SHP77 treated with DMSO at 0.1 percent for 48 hours (cell line): ENCODE data around the gene AKNA.
A peak's percentile ranks its signal among the peaks of the same experiment; 100 is the strongest.

Experiments used
- DNase-seq: peaks from one replicate; lab custom pipeline; 2025; lab: John Stamatoyannopoulos, UW

Gene AKNA

DNA sequence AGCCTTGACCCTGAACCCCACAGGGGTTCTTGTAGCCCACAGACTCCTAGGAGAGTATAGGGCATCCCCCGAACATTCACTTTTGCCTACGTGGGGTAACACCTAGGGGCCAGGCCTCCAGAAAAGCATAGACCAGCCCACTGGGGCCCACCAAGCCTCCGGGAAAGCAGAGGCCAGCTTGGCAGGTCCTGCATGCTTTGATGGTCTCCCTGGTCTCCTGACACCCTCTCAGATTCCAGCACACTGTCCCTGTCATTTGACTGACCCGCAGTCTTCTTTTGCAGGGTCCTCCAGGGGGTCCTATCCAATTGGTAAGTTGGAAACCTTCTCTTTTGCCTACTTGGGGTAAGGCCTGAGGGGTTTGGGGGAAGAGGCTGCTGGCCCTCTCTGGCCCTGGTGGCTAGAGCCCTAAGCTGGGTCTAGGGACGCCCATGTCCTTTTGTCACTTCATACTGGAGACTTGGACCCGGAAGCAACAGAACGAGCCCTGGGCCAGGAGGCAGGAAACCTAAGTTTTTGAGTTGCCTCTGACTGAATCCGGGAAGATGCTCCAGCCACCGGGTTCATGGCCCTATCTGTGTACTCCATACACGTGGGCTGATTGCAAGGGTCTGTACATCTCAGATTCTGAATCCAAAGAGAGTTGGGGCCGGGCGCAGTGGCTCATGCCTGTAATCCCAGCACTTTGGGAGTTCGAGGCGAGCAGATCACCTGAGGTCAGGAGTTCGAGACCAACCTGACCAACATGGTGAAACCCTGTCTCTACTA, 85.8 kb downstream of the AKNA start:
- DNase-seq = no peak

DNA sequence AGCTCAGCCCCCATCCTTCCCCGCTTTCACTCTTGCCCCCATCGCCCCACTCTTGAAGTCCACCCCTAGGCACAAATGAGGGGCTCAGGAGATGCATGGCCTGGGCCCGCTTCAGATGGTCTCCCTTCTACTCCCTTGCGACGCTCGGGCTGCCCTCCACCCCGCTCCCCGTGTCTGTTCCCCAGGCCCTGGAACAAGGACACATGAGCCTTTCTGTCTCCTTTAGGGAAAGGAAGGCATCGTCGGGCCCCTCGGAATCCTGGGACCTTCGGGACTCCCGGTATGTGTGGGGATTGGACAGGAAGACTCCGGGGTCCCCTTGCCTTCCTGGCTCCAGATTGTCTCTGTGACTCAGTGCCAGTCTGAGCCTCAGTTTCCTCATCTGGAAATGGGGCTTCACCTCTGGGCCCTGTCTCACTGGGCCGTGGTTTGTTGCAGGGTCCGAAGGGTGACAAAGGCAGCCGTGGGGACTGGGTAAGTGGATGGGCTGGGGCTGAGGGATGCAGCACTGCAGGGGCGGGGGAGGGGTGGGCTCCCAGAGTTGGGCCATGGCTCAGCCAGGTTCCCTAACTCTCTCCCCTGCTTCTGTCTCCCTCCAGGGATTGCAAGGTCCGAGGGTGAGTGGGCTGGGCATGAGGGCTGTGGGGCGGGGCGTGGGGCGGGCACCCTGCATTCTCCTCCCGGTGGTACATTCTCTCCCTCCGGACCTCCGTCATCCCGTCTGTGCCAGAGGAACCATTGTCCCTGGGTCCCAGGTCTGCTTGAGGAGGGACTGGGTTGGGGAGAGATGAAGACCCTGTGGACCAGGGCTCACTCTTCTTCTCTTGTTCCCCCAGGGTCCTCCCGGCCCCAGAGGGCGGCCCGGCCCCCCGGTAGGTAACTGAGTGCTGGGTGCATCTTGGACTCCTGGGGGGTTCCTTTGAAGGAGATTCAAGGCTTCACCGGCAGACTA, 86.7 kb downstream of the AKNA start:
- no peak for DNase-seq

DNA sequence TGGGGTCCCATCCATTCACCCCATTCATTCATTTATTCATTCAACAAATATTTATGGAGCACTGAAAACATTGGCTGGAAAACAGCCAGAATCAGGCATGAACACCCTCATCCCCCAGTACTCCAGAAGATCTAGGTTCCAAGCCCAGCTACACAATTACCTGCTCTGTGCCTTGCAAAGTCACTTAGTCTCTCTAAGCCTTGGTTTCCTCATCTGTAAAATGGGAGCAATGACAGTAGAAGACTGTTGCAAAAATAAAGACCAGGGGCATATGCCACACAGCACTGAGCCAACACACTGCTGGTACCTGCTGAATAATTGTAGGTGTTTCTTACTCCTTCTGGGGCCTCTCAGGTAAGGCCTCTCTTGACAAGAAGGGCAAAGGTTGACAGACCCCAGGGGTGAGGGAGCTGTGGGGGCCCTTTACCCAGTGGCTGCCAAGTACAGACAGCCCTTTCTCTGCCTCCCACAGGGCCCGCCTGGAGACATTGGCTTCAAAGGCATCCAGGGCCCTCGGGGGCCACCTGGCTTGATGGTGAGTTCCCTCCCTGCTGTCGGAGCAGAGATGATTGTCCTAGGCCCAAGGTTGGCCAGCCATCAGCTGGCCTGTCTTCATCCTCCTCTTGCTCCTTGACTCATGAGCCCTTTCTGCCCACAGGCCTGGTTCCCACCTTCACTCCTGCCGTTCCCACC, 87.5 kb downstream of the AKNA start:
- DNase-seq = no peak

DNA sequence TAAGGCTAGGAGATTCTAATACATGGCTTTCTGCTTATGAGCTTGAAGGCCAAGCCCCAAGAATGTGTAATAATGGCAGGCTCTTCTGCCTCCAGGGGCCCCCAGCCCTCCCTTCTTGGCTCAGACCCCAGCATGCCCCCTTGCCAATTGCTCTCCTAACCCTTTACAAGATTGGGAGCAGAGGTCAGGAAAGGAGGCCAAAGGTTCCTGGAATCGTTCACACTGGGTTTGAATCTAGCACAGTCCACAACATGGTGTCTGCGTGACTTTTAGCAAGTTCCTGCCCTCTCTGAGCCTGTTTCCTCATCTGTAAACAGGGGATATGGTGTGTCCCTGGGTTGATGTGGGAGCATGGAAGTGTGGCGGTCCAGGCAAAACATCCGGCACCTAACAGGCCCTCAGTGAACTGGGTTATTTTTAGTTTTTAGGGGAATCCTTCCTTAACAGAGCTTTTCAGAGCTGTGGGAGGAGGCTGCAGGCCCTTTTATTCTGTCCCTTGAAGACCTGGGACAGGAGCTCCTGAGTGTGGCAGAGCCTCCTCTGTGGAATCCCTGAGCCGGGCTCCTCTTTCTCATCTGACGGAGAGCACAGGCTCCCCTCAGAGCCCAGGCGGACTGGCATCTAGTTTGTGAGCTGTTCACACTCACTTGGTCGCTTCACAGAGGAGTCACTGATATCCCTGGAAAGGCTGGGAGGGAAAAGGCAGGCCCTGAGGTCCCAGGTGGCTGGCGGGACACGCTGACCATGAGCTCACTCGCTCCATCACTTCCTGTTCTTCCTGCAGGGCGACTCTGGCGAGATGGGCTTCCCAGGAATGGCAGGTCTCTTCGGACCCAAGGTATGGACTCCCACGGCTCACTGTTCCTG, 88.3 kb downstream of the AKNA start:
- no peak for DNase-seq

DNA sequence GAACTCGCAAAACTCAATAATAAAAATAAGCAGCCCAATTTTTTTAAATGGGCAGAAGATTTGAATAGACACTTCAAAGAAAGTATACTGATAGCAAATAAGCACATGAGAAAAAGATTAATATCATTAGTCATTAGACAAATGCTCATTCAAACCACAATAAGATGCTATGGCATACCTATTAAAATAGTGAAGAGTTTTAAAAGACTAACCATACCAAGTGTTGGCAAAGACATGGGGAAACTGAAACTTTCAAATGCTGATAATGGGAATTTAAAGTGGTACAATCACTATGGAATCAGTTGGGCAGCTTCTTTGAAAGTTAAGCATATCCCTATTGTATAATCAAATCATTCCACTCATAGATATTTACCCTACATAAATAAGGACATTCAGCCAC, 91.4 kb downstream of the AKNA start:
- no peak for DNase-seq

DNA sequence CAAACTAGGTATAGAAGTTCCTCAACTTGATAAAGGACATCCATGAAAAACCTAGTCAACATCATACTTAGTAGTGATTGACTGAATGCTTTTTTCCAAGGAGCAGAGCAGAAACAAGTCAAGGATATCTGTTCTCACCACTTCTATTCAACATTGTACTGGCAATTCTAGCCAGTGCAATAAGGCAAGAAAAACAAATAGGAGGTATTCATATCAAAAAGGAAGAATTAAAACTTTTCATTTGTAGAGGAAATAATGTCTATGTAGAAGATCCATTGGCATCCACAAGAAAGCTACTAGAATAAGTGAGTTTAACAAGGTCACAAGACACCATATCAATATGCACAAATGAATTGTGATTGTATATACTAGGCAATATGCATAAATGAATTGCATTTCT, 93.1 kb downstream of the AKNA start:
- DNase-seq = no peak

DNA sequence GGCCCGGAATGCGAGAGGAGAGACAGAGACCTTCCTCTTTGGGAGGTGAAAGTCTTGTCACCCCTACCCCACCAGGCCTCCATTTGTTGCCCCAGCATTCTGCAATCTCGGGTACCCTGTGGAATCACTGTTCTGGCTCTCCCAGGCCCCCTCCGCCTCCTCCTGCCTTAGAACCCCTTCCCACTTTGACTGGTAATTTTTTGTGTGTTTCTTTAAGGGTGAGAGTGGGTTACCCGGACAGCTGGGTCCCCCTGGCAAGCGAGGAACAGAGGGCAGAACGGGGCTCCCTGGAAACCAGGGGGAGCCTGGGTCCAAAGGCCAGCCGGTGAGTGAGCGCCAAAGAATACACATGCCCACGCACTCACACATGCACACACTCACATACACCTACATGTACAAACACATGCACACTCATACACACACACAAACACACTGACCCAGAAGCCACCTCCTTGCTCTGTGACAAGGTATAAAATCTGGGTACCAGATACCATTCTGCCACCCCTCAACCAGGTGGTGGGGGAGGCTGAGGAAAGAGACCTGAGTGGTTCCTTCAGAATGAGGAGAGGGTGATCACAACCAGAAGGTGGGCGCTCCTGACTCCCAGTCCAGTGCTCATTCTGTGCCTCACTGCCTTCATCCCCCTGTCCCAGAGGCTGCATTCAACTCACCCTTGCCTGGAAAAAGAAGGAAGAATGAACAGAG, 95.7 kb downstream of the AKNA start:
- DNase-seq = no peak

DNA sequence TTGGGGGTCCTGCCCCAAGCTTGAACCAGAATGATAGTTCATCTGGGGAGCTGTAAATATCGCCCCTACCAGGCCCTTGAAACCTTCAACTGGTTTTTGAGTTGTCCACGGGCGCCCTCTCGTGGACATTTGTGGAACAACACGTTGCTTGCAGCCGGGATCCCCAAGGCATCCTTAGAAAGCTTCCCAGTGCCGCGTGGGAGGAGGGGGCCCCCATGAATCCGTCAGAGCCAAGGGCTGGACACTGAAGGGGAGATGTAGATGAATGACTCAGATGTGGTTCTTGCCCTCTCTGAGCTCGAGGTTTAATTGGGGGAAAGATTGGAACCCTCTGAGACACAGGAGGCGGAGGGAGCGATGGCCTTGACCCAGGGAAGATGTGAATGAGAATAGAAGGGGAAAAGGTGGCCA, 96.7 kb downstream of the AKNA start:
- DNase-seq = peak; percentile 12

DNA sequence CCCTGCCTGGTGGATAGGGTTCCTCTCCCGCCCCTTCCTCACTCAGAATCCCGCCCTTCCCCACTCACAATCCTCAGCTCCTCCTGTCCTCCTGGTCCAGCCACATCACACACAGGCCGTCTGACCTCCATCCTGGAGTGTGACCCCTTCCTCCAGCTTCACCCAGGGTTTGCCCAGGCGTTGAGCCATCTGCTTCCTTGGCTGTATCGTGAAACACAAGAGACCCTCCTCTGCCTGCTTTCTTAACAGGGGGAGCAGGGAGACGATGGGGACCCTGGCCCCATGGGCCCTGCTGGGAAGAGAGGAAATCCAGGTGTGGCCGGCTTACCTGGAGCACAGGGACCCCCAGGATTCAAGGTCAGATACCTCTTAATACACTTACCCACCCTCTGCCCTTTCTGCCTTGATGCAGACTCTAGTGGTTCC, 97.2 kb downstream of the AKNA start:
- no peak for DNase-seq

DNA sequence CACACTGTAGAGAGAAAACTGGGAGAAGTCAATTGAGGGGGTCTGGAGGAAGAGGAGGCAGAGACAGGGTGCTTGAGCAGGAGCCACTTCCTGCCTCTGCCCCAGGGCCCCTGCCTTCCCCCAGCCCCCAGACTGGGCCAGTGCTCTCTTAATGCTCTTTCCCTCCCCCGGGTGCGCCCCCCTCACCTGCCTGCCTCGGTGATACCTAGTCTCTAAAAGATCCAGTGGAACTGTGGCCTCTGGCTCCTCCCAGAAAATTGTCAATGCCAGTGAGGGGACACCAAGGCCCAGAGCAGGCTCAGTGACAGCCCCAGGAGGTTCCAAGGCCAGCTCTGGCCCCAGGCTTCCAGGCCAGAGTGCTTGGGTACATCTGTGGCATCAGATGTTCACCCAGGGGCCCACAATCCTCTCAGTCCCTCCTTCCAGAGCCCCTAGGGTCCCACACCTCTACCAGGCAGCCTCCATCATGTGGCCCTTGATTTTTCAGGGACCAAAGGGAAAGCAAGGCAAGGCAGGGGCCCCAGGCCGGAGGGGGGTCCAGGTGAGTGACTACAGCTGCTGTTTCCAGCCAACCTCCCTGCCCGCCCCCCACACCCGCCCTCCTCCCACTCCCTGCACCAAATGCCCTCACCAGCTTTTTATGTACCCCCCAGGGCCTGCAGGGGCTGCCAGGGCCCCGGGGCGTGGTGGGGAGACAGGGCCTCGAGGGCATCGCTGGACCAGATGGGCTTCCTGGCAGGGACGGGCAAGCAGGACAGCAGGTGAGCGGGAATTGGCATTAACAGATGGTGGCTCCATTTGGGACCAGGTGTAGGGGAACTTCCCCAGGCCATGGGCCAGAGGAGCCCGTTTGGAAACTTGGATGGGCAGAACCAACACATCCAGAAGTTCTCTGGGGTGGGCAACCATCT, 98.0 kb downstream of the AKNA start:
- no peak for DNase-seq

DNA sequence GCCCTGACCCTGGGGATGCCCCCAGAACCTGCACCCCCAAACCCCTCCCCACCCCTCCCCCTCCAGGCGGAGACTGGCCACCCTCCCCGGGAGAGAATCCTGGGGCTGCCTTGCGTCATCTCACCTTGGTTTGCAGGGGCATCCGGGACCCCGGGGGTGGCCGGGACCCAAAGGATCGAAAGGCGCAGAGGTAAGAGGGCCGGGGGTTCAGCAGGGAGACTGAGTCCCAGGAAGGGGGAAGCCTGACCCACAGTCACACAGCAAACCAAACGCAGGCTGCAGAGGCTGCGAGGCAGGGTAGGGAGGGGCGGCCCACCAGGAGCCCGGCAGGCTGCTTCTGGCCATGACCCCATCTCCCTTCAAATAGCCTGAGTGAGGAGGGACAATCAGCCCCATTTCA, 98.7 kb downstream of the AKNA start:
- DNase-seq = no peak

DNA sequence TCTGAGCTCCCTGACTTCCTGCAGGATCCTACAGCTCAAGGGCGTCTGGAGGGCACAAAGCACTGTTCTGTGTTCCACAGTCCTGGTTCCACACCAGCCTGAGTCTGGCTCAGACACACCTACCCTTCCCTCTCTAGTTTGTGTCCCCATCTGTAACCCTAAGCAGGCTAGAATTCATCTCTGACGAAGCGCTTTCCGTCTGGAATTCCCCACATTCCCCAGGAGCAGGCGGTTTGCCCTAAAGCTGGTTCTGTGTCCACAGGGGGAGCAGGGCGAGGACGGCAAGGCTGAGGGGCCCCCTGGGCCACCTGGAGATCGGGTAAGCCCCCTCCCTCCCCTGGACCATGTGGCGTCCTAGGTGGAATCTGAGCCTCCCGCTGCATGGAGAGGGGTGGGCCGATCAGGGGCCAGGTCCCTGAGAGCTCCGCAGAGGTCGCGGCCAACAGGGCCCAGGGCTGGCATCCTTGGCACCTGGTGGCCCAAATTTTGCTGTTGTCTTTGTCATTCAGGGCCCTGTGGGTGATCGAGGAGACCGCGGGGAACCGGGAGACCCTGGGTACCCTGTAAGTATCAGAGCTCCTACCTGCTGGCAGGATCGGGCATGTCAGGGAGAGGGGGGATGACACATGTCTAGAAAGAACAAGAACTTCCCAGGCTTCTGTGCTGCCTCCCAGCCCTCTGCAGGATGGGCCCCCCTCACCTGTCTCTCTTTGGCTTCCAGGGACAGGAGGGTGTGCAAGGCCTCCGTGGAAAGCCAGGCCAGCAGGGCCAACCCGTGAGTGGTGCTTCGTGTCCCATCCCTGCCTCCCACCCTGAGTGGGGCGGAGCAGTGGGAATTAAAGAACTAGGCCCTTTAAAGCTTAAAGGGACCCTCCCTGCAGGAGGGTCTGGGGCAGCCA, 99.3 kb downstream of the AKNA start:
- no peak for DNase-seq

DNA sequence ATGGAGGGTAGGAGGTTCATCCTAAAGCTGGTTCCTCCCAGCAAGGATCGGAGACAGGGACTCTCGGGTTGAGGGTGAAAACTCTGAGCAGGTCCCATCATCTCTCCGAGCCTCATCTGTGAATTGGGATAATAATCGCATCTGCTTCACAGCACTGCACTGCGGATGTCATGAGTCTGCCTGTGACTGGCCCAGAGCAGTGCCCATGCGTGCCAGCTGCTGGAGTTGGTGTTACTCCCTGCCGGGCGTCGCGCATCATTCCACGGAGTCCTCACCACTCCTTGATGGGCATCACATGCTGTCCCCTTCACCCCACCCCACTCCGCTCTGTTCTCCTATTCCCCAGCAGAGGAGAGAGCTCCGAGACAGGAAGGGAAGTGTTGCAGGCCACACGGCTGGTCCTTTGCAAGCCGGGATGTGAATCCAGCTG, 100.0 kb downstream of the AKNA start:
- DNase-seq = no peak

DNA sequence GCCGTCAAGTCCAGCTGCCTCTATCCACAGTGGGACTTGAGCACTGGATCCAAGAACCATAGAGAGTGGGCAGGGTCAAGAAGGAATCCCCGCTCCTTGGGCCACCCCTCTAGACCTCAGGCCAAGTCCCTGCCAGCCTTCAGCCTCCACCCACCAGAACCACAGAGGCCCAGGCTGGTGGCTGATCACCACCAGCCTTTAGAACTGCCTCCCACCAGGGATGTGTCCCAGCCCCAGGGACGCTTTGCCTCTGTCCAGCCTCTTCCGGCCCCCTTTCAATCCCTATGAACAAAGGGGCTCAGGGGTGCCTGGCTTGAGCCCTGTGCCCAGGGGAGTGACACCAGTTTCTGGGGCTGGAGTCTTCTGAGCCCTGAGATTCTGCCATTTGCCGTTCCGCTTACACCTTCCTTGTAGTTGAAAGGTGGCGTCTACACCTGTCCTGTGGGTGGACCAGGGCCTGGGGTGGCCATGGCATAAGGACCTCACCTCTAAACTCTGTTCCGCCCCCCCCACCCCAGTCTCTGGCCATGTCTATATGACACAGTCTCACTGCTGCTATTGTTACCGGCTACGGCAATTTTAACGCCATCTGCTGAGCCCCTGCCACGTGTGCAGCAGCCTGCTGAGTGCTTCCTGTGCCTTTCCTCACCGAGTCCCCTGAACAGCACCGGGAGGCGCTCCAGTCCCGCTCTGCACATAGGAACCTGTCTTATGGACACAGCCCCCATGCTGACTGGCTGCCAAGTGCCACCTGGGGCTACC, 100.6 kb downstream of the AKNA start:
- DNase-seq = peak; percentile 2

DNA sequence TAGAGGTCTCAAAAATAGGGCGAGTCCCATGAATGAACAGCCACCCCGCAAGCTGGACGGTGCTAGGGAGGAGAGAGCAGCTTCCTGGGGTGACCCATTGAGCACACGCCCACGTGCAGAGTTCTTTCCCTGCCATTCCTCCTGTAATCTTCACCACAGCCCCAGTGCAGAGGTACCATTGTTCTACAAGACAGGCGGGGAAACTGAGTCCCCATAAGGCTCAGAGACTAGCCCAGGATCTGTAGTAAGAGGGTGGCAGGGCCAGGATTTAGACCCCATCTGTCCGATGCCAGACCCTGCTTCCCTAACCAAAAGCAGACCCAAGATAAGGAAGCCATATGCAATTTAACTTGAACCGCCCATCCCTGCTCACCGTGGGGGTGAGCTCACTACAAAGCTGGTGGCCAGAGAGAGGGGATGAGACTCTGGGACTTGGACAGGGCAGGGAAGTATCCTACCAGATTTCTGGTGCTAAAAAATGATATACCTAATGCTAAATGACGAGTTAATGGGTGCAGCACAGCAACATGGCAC, 101.6 kb downstream of the AKNA start:
- DNase-seq = no peak

DNA sequence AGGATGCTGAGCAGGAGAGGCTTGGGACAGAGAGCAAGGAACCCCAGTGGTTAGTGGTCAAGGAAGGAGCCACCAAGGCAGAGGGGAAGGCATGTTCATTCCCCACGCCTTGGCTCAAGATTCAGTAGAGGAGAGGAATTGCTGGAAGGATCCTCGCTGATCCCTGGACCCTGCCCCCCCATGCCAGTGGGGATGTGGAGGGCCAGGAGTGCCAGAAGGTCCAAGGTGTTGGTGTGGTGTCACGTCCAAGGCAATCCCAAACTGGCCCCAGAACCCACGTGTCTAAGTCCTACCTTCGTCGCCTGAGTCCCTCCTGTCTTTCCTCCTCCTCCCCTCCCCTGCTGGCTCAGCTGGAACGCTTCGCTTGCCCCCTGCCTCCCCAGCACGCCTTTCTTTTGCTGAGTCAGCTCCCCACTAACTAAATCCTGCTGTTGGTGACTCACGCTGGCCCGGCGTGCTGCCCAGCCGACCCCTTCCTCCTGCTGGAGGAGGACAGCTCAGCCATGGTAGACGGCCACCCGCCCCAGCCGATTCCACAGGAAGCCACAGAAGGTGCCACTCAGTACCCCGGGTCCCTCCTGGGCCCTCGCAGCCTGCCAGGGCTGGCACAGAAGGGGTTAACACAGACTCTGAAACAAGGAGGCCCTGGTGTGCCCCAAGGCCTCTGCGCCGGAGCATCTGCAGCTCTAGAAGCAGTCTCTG, 102.5 kb downstream of the AKNA start:
- no peak for DNase-seq
